ENCODE data around the gene TAAR5.
"Not testable (repeated sequence)": the region's sequence is repeated elsewhere in the genome, so short reads cannot be mapped to it uniquely, and the experiment has no call there.

DNA sequence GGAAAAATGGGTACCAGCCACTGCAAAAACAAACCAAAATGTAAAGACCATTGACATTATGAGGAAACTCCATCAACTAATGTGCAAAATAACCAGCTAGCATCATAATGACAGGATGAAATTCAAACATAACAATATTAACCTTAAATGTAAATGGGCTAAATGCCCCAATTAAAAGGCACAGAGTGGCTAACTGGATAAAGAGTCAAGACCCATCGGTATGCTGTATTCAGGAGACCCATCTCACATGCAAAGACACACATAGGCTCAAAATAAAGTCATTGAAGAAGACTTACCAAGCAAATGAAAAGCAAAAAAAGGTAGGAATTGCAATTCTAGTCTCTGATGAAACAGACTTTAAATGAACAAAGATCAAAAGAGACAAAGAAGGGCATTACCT, 47.6 kb upstream of the TAAR5 start:
- TF ChIP-seq, protein P1, sequence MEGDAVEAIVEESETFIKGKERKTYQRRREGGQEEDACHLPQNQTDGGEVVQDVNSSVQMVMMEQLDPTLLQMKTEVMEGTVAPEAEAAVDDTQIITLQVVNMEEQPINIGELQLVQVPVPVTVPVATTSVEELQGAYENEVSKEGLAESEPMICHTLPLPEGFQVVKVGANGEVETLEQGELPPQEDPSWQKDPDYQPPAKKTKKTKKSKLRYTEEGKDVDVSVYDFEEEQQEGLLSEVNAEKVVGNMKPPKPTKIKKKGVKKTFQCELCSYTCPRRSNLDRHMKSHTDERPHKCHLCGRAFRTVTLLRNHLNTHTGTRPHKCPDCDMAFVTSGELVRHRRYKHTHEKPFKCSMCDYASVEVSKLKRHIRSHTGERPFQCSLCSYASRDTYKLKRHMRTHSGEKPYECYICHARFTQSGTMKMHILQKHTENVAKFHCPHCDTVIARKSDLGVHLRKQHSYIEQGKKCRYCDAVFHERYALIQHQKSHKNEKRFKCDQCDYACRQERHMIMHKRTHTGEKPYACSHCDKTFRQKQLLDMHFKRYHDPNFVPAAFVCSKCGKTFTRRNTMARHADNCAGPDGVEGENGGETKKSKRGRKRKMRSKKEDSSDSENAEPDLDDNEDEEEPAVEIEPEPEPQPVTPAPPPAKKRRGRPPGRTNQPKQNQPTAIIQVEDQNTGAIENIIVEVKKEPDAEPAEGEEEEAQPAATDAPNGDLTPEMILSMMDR (IDR thresholded peaks at IDR 0.05): not testable (repeated sequence)
- TF ChIP-seq EZH2phosphoT487 (IDR thresholded peaks at IDR 0.05): not testable (repeated sequence)

Data from neural progenitor cell (in vitro differentiated cells).